ENCODE results near the gene CASQ2.

The CASQ2 gene

GRCh38 chr1:115654125-115654524 is 114.4 kb downstream of the CASQ2 start:
- no peak for DNase-seq
- in situ Hi-C loops (cut with HindIII; ENCODE audit: low pct_ligation_motif_present, low pct_unique_long_range_greater_than_20kb, low sequenced_read_pairs): no loop called here

- DNase-seq: no peak
- in situ Hi-C loops (cut with HindIII; ENCODE audit: low pct_ligation_motif_present, low pct_unique_long_range_greater_than_20kb, low sequenced_read_pairs): no loop called here
Measured at GRCh38 chr1:115652236-115652788, 116.2 kb downstream of the CASQ2 start.

DNA sequence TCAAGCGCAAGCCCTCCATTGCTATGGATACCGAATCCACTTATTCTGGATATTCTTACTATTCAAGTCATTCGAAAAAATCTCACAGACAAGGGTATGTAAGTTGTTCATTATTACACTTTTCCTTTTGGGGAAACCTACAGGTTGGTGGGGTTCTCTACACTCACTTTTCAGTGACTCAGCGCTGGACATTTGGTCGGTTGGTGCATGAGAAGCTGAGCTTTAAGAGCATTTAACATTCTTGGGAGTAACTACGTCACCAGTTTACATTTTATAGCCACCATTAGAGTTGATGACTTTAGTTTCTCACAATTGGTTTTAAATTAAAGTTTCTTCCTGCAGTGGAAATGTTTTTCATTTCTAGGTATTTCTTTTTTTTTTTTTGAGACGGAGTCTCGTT is 117.1 kb downstream of the CASQ2 start:
- in situ Hi-C loops (cut with HindIII; ENCODE audit: low pct_ligation_motif_present, low pct_unique_long_range_greater_than_20kb, low sequenced_read_pairs): no loop called here

DNA sequence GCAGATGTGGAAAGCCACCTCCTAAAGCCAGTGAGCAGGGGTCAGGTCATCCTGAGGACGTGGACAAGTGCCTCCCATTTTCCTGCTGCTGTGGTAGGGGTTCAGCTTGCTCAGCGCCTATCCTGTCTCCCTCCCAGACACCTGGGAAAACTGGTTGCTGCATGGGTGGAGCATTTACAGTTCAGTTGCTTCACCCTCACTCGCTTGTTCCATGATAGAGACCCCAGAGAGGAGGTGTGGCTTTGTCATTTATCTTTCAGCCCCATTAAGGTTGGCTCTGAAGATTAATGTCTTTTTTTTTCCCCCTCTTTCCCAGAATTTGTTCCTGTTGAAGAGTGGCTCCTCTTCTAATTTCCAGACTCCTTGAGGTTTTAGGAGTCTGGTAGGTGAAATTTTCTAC is 117.6 kb downstream of the CASQ2 start:
- DNase-seq: no peak
- in situ Hi-C loops (cut with HindIII; ENCODE audit: low pct_ligation_motif_present, low pct_unique_long_range_greater_than_20kb, low sequenced_read_pairs): no loop called here

More for the DNA sequence above, 117.1 kb downstream of the CASQ2 start:
- no peak for DNase-seq
